Smooth muscle cell (in vitro differentiated cells): ENCODE data around the gene MTHFD2L. TPM values are rescaled to one million over a fixed set of nuclear protein-coding genes. Genes with fewer than 3 reads are reported as not detected.
A peak's percentile ranks its signal among the peaks of the same experiment; 100 is the strongest.

Source experiments
- DNase-seq: peaks from one replicate; lab custom pipeline; 2025; ENCODE audit not compliant: unreplicated experiment; lab: John Stamatoyannopoulos, UW
- H2AFZ ChIP-seq: fragments of 200-600 bp; sonication (generic); 2 replicates; pipeline ENCODE4 v1.6.0; 2016; ENCODE audit warnings: antibody characterized with exemption, low read depth, mild to moderate bottlenecking
- H3F3A ChIP-seq: fragments of 200-600 bp; sonication (generic); 2 replicates; pipeline ENCODE4 v1.6.0; 2017; ENCODE audit warnings: antibody characterized with exemption, low read depth
- H3K27ac ChIP-seq: fragments of 200-600 bp; sonication (generic); 2 replicates; pipeline ENCODE4 v1.5.1; 2016; ENCODE audit warnings: low read depth, mild to moderate bottlenecking
- H3K27me3 ChIP-seq: fragments of 200-600 bp; sonication (generic); 2 replicates; pipeline ENCODE4 v1.6.1; 2016; ENCODE audit warnings: low read depth, mild to moderate bottlenecking
- H3K36me3 ChIP-seq: fragments of 200-600 bp; sonication (generic); 2 replicates; pipeline ENCODE4 v1.5.1; 2016; ENCODE audit warnings: low read depth
- H3K4me1 ChIP-seq: fragments of 200-600 bp; sonication (generic); 2 replicates; pipeline ENCODE4 v1.5.1; 2016; ENCODE audit warnings: low read depth
- H3K4me2 ChIP-seq: fragments of 200-600 bp; sonication (generic); 2 replicates; pipeline ENCODE4 v1.6.0; 2016; ENCODE audit warnings: mild to moderate bottlenecking
- H3K4me3 ChIP-seq: fragments of 200-600 bp; sonication (generic); 2 replicates; pipeline ENCODE4 v1.5.1; 2016; ENCODE audit warnings: mild to moderate bottlenecking
- H3K79me2 ChIP-seq: fragments of 200-600 bp; sonication (generic); 2 replicates; pipeline ENCODE4 v1.6.0; 2016; ENCODE audit warnings: low read depth, mild to moderate bottlenecking
- H3K9ac ChIP-seq: fragments of 200-600 bp; sonication (generic); 2 replicates; pipeline ENCODE4 v1.6.0; 2016; ENCODE audit warnings: low read depth
- H3K9me3 ChIP-seq: fragments of 200-600 bp; sonication (generic); replicated peaks from 2 replicates; pipeline ENCODE4 v1.5.1; 2016; ENCODE audit warnings: low read depth
- H4K20me1 ChIP-seq: fragments of 200-600 bp; sonication (generic); 2 replicates; pipeline ENCODE4 v1.6.0; 2016; ENCODE audit warnings: low read depth
- CTCF ChIP-seq: fragments of 200-600 bp; sonication (generic); IDR thresholded peaks from 2 replicates; pipeline ENCODE4 v1.5.1; 2017; ENCODE audit warnings: borderline replicate concordance, mild to moderate bottlenecking, antibody characterized with exemption; ENCODE audit not compliant: insufficient read depth, poor library complexity, severe bottlenecking
- WGBS: methylation state at CpG from one replicate; pipeline ENCODE4 v1.1.7; 2016; ENCODE audit warnings: low lambda C conversion rate; 5-methylcytosine and 5-hydroxymethylcytosine counted together
- polyA plus RNA-seq: library from polyadenylated mRNA; unstranded; fragments of >200 nt; fragmentation: Nextera tagmentation; extraction: Ambion mirVana; gene quantifications from 2 replicates; pipeline ENCODE4 v1.2.1, GENCODE V29; 2016
- total RNA-seq: library from RNA; depleted of rRNA; stranded (reverse); fragments of >200 nt; gene quantifications from 2 replicates; pipeline ENCODE4 v1.2.3, GENCODE V29; 2014

The MTHFD2L gene
- total and polyA plus RNA-seq, 2 experiments from 2014 or later: 4.9 to 6.6 TPM

DNA sequence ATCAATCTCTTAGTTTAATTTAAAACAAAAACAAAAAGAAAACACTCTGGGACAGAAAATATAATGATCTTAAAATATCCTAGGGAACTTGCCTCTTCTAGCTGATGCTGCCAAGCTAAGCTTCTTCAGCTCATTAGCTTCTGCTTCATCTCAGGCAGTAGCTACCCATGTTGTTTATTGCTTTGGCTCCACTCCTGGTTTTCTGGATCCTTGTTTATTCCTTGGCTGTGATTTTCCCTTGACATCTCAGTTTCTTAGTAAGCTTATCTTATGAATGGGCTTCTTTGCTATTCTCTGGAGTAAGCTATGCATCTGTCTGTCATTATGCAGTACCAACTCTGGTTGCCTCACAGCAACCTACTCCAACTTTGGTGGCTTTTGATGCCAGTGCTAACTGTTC is 5.1 kb upstream of the MTHFD2L start:
- H3K4me1 ChIP-seq: peaks cover 9% of the 10 kb centered on the region
- H3K9me3 ChIP-seq: no peaks in the 10 kb centered on the region
- no peaks in the 10 kb centered on the region for H3K79me2 ChIP-seq
- no peak overlapping the region for H3K27ac ChIP-seq
- no peak for DNase-seq
- peaks cover 3% of the 10 kb centered on the region for H3F3A ChIP-seq
- H3K9ac ChIP-seq: no peak overlapping the region
- TF ChIP-seq CTCF: no peak
- H3K4me3 ChIP-seq: no peak overlapping the region
- no peak overlapping the region for H2AFZ ChIP-seq
- H3K27me3 ChIP-seq: no peaks in the 10 kb centered on the region
- no peaks in the 10 kb centered on the region for H3K36me3 ChIP-seq
- no peak overlapping the region for H3K4me2 ChIP-seq
- no peaks in the 10 kb centered on the region for H4K20me1 ChIP-seq

DNA sequence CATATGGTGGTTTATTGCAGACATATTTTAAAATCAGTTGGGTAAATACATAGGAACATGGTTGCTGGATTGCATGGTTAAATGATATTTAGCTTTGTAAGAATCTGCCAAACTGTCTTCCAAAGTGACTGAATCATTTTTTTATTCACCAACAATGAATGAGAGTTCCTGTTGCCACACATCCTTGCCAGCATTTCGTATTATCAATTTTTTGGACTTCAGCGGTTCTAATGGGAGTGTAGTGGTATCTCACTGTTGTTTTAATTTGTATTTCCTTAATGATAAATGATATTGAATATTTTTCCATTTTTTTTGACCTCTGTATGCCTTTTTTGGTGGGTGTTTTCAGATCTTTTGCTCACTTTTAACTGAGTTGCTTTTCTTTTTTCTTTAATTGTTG is 1.4 kb upstream of the MTHFD2L start:
- H2AFZ ChIP-seq: peak overlapping the region; percentile 24
- no peak for TF ChIP-seq CTCF
- whole genome bisulfite sequencing: 96% methylated on average over 2 of the region's 2 CpGs

GRCh38 chr4:74157154-74157553 is 764 bp upstream of the MTHFD2L start:
- Histone ChIP-seq H3K9ac (peak overlapping the region; percentile 94), H3K4me2 (peak overlapping the region; percentile 90), H3K4me1 (peaks cover 22% of the 10 kb centered on the region), H3K36me3 (peaks cover 6% of the 10 kb centered on the region), H3K4me3 (peak overlapping the region; percentile 83), H3K27ac (peak overlapping the region; percentile 97), H3K27me3 (no peaks in the 10 kb centered on the region), H3K79me2 (peaks cover 28% of the 10 kb centered on the region), H2AFZ (peak overlapping the region; percentile 94), H4K20me1 (peaks cover 2% of the 10 kb centered on the region), H3K9me3 (no peaks in the 10 kb centered on the region), H3F3A (peaks cover 3% of the 10 kb centered on the region)
- no peak for DNase-seq
- no peak for TF ChIP-seq CTCF
- 7% methylated on average over 2 of the region's 2 CpGs for WGBS

More for the DNA sequence above, 1.4 kb upstream of the MTHFD2L start:
- H3K9ac ChIP-seq: peak overlapping the region; percentile 94
- peaks cover 28% of the 10 kb centered on the region for H3K79me2 ChIP-seq
- no peaks in the 10 kb centered on the region for H3K27me3 ChIP-seq
- H4K20me1 ChIP-seq: peaks cover 2% of the 10 kb centered on the region
- H3K4me1 ChIP-seq: peaks cover 22% of the 10 kb centered on the region
- DNase-seq: no peak
- H3K4me3 ChIP-seq: peak overlapping the region; percentile 83
- no peaks in the 10 kb centered on the region for H3K9me3 ChIP-seq
- H3K36me3 ChIP-seq: peaks cover 6% of the 10 kb centered on the region
- peaks cover 3% of the 10 kb centered on the region for H3F3A ChIP-seq
- peak overlapping the region; percentile 97 for H3K27ac ChIP-seq
- H3K4me2 ChIP-seq: peak overlapping the region; percentile 90

DNA sequence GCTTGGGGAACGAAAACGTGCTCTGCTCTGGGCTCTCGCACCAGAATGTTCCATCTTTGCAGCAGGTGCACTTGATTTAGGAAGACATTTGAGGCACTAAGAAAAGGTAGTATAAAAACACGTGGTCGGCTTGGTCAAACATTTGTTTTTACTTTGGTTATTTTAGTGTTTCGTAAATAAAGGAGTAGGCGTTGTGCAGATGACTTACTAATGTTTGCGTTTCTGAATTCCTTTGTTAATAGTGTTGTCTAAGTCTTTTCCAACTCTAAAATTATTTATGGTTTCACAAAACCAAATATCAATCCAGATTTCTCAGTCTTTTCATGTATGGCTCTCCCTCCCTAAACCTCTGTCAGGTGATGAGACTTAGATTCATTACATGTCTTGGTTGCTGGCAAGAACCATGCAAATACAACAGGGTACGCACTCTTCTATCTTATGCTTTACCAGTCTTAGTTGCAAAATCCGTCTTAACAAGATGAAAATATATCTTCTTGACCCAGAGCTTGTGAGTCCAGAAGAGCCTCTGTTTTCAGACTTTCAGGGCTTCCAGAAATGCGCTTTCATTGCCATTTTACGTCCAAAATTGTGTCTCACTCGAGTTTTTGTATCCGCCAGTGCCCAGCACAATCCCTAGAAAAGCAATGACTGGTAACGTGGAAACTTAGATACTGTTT is 686 bp downstream of the MTHFD2L start:
- peaks cover 28% of the 10 kb centered on the region for H3K79me2 ChIP-seq
- no peaks in the 10 kb centered on the region for H3K9me3 ChIP-seq
- peak overlapping the region; percentile 41 for H2AFZ ChIP-seq
- 15% methylated on average over 15 of the region's 15 CpGs for WGBS
- H3K4me2 ChIP-seq: peak overlapping the region; percentile 90
- peak overlapping the region; percentile 94 for H3K9ac ChIP-seq
- H3K36me3 ChIP-seq: peaks cover 6% of the 10 kb centered on the region
- no peaks in the 10 kb centered on the region for H3K27me3 ChIP-seq
- H3K27ac ChIP-seq: peak overlapping the region; percentile 97
- TF ChIP-seq CTCF: no peak
- peak overlapping the region; percentile 83 for H3K4me3 ChIP-seq
- no peak for DNase-seq
- peaks cover 3% of the 10 kb centered on the region for H3F3A ChIP-seq
- H4K20me1 ChIP-seq: peaks cover 2% of the 10 kb centered on the region
- H3K4me1 ChIP-seq: peaks cover 22% of the 10 kb centered on the region
